GM12878 (cell line): ENCODE measurements around the gene ZNF532. TPM values are rescaled to one million over a fixed set of nuclear protein-coding genes. Genes with fewer than 3 reads are reported as not detected.

Experiments used
- ATAC-seq: fragments of 200-7000 bp; cut with Tn5 transposase; 3 replicates; pipeline ENCODE4 v1.9.1; 2020; ENCODE audit warnings: mild to moderate bottlenecking, moderate library complexity
- BruUV-seq: library from RNA; stranded (reverse); fragments of 400-500 nt; replicated peaks from 2 replicates; lab custom pipeline; 2021; lab: Mats Ljungman, UMichigan
- CTCF ChIA-PET: fragments of 300-600 bp; sonication (Branson Sonifier 250); formaldehyde crosslinking; extraction: SDS; loops from one replicate; lab custom pipeline; 2021; ENCODE audit warnings: inconsistent platforms; lab: Yijun Ruan, JAX
- POLR2A ChIA-PET: fragments of 350-600 bp; formaldehyde crosslinking; extraction: SDS; loops from one replicate; lab custom pipeline; 2021; ENCODE audit warnings: inconsistent platforms; lab: Charles Lee
- RAD21 ChIA-PET: fragments of 300-600 bp; sonication (Branson Sonifier 250); formaldehyde crosslinking; loops from one replicate; lab custom pipeline; 2023; ENCODE audit warnings: antibody characterized with exemption; ENCODE audit not compliant: unreplicated experiment; lab: Charles Lee
- SMC1A ChIA-PET: fragments of 300-600 bp; sonication (Branson Sonifier 250); formaldehyde crosslinking; loops from one replicate; lab custom pipeline; 2023; ENCODE audit not compliant: unreplicated experiment, uncharacterized antibody; lab: Charles Lee
- DNase-seq: peaks from one replicate; pipeline ENCODE4 v3.0.0-alpha.2; 2011; ENCODE audit warnings: low read depth, low spot score
- FAIRE-seq: peaks from 3 replicates; lab custom pipeline; 2011; peaks lifted over from hg19 to GRCh38; lab: Jason Lieb, UNC
- H2AFZ ChIP-seq: 2 replicates; pipeline ENCODE4 v1.6.0; 2011; ENCODE audit warnings: low read depth, low read length, control low read depth; ENCODE audit not compliant: control insufficient read depth
- H3K27ac ChIP-seq: 2 replicates; pipeline ENCODE4 v1.5.1; 2011; ENCODE audit warnings: control low read depth; ENCODE audit not compliant: control insufficient read depth, insufficient read depth
- H3K27me3 ChIP-seq, 2 experiments: replicated peaks in 1 of 2; 2 replicates each; pipeline versions ENCODE4 v1.6.0 to v1.6.1; 2011; ENCODE audit warnings: low read length in 1 of 2; ENCODE audit not compliant: control insufficient read depth in 2 of 2, insufficient read depth in 2 of 2
- H3K36me3 ChIP-seq, 2 experiments: 2 replicates each; pipeline ENCODE4 v1.5.1; 2011; ENCODE audit warnings: low read length in 1 of 2; ENCODE audit not compliant: control insufficient read depth in 2 of 2, insufficient read depth in 2 of 2
- H3K4me1 ChIP-seq: 2 replicates; pipeline ENCODE4 v1.6.1; 2011; ENCODE audit warnings: mild to moderate bottlenecking, low read length, moderate library complexity, mixed read lengths; ENCODE audit not compliant: control insufficient read depth, insufficient read depth
- H3K4me2 ChIP-seq: 2 replicates; pipeline ENCODE4 v1.6.0; 2011; ENCODE audit warnings: control low read depth; ENCODE audit not compliant: control insufficient read depth, insufficient read depth
- H3K4me3 ChIP-seq: fragments of 200-600 bp; sonication (generic); 2 replicates; pipeline ENCODE4 v1.5.1; 2016
- H3K79me2 ChIP-seq: 2 replicates; pipeline ENCODE4 v1.6.0; 2011; ENCODE audit warnings: low read length; ENCODE audit not compliant: control insufficient read depth, insufficient read depth
- H3K9ac ChIP-seq: 2 replicates; pipeline ENCODE4 v1.8.0; 2011; ENCODE audit warnings: low read length, control low read depth, mixed read lengths; ENCODE audit not compliant: control insufficient read depth, insufficient read depth
- H3K9me3 ChIP-seq: replicated peaks from 3 replicates; pipeline ENCODE4 v1.5.1; 2011; ENCODE audit warnings: mild to moderate bottlenecking, low read length; ENCODE audit not compliant: control insufficient read depth, insufficient read depth
- H4K20me1 ChIP-seq: 2 replicates; pipeline ENCODE4 v1.6.0; 2011; ENCODE audit not compliant: control insufficient read depth, insufficient read depth
- BMI1 ChIP-seq: fragments of 450-650 bp; IDR thresholded peaks from 2 replicates; pipeline ENCODE4 v1.6.1; 2016; ENCODE audit warnings: mild to moderate bottlenecking, moderate library complexity, borderline replicate concordance
- EED ChIP-seq: sonication (generic); IDR thresholded peaks from 2 replicates; pipeline ENCODE4 v1.6.1; 2016; ENCODE audit warnings: antibody characterized with exemption, low read depth
- ETV6 ChIP-seq, 2 experiments: fragments of 450-650 bp in 1 of 2; IDR thresholded peaks in 1 of 2; conservative IDR thresholded peaks in 1 of 2; 2 replicates each; pipeline ENCODE4 v1.6.1; 2014; ENCODE audit warnings: antibody characterized with exemption in 1 of 2, borderline replicate concordance in 1 of 2, low read depth in 1 of 2, mild to moderate bottlenecking in 1 of 2, moderate library complexity in 1 of 2
- MAX ChIP-seq: IDR thresholded peaks from 2 replicates; pipeline ENCODE4 v1.6.1; 2012; ENCODE audit warnings: low read depth, low read length, improper control_type of control experiment
- MEF2A ChIP-seq: IDR thresholded peaks from 2 replicates; pipeline ENCODE4 v1.6.1; 2011; ENCODE audit warnings: low read depth, mild to moderate bottlenecking, low read length, moderate library complexity; ENCODE audit not compliant: insufficient read depth
- NFIC ChIP-seq: IDR thresholded peaks from 2 replicates; pipeline ENCODE4 v1.6.1; 2012; ENCODE audit warnings: low read depth, mild to moderate bottlenecking, inconsistent platforms, low read length, moderate library complexity
- POU2F2 ChIP-seq: IDR thresholded peaks from 3 replicates; pipeline ENCODE4 v1.6.1; 2011; ENCODE audit warnings: low read depth, mild to moderate bottlenecking, low read length, borderline replicate concordance
- RB1 ChIP-seq: fragments of 450-650 bp; formaldehyde crosslinking; IDR thresholded peaks from 2 replicates; pipeline ENCODE4 v1.6.1; 2017; ENCODE audit warnings: mild to moderate bottlenecking, borderline replicate concordance
- RBBP5 ChIP-seq: fragments of 200-600 bp; sonication (generic); conservative IDR thresholded peaks from 2 replicates; pipeline ENCODE4 v1.6.1; 2016
- RCOR1 ChIP-seq: conservative IDR thresholded peaks from 2 replicates; pipeline ENCODE4 v1.6.1; 2012; ENCODE audit warnings: low read depth, low read length, improper control_type of control experiment
- RUNX3 ChIP-seq: IDR thresholded peaks from 2 replicates; pipeline ENCODE4 v1.6.1; 2012; ENCODE audit warnings: low read length, inconsistent platforms
- SIX5 ChIP-seq: IDR thresholded peaks from 2 replicates; pipeline ENCODE4 v1.6.1; 2011; ENCODE audit warnings: mild to moderate bottlenecking, low read depth, low read length, moderate library complexity; ENCODE audit not compliant: severe bottlenecking
- YY1 ChIP-seq: IDR thresholded peaks from 2 replicates; pipeline ENCODE4 v1.6.1; 2011; ENCODE audit warnings: low read depth, mild to moderate bottlenecking, low read length
- ZBTB4 ChIP-seq: fragments of 450-650 bp; formaldehyde crosslinking; IDR thresholded peaks from 2 replicates; pipeline ENCODE4 v1.4.0; 2022; ENCODE audit warnings: mild to moderate bottlenecking, moderate library complexity
- ZNF207 ChIP-seq: fragments of 450-650 bp; IDR thresholded peaks from 2 replicates; pipeline ENCODE4 v1.6.1; 2014; ENCODE audit warnings: antibody characterized with exemption, mild to moderate bottlenecking, borderline replicate concordance
- ZNF274 ChIP-seq: IDR thresholded peaks from one replicate; pipeline ENCODE4 v1.8.0; 2011; ENCODE audit not compliant: insufficient read length, insufficient read depth
- ZNF592 ChIP-seq: fragments of 450-650 bp; IDR thresholded peaks from 2 replicates; pipeline ENCODE4 v1.6.1; 2017; ENCODE audit warnings: mild to moderate bottlenecking, moderate library complexity
- WGBS: methylation state at CpG from one replicate; pipeline ENCODE4 v1.1.6; 2016; ENCODE audit warnings: low lambda C conversion rate; ENCODE audit not compliant: insufficient replicate concordance, insufficient coverage; ENCODE audit errors: missing lambda C conversion rate; 5-methylcytosine and 5-hydroxymethylcytosine counted together
- in situ Hi-C: fragments of 300-500 bp; cut with MboI; formaldehyde crosslinking; loops from 9 replicates; pipeline ENCODE4 v1.14.3; 2018; ENCODE audit warnings: mixed read lengths
- intact Hi-C: fragments of 100-400 bp; cut with micrococcal nuclease; formaldehyde crosslinking; loops from one replicate; pipeline ENCODE4 v1.14.2; 2022; ENCODE audit not compliant: unreplicated experiment
- polyA plus RNA-seq, 11 experiments: library from polyadenylated mRNA; depleted of rRNA in 4 of 11; unstranded in 6 of 11; stranded (reverse) in 5 of 11; fragments of >200 nt; fragmentation: Nextera tagmentation in 4 of 11; fragmentation: Illumina TruSeq in 1 of 11; extraction: Ambion mirVana in 4 of 11; extraction: Trizol in 1 of 11; gene quantifications; 1 replicate in 1 of 11; 2 replicates in 10 of 11; pipeline versions ENCODE4 v1.2.1 to v1.2.3, GENCODE V29; 2011 to 2016; ENCODE audit warnings: inconsistent platforms in 2 of 11, missing spikeins in 2 of 11, low read depth in 1 of 11
- total RNA-seq, 4 experiments: library from RNA; depleted of rRNA in 3 of 4; stranded (reverse); fragments of >200 nt in 3 of 4; fragmentation: Illumina TruSeq in 1 of 4; extraction: Trizol in 1 of 4; gene quantifications; 2 replicates each; pipeline versions ENCODE4 v1.2.1 to v1.2.3, GENCODE V29; 2013 to 2021

ZNF532 gene
- total and polyA plus RNA-seq, 10 of the 15 experiments (the other 5 are each of a cell fraction or from before 2014, with no cell fraction given): 0.44 to 3.4 (median 1.4) TPM

- Histone ChIP-seq H3K79me2 (no peaks in the 10 kb centered on the region), H3K4me2 (no peak overlapping the region), H3K4me1 (peaks cover 18% of the 10 kb centered on the region), H3K27me3 (no peaks in the 10 kb centered on the region), H3K4me3 (no peak overlapping the region), H4K20me1 (no peaks in the 10 kb centered on the region), H2AFZ (no peak overlapping the region), H3K9ac (no peak overlapping the region), H3K27ac (no peak overlapping the region), H3K9me3 (no peaks in the 10 kb centered on the region), H3K36me3 (peaks cover 0 to 5% of the 10 kb centered on the region in 2 experiments; a peak in 1 of 4 replicates)
- no TSS peak for BruUV-seq
- RAD21 ChIA-PET: no interaction called here
- POLR2A ChIA-PET: no interaction called here
- CTCF ChIA-PET: no interaction called here
- 87% methylated on average over 8 of the region's 8 CpGs for WGBS
- intact Hi-C loops (no loop called here), in situ Hi-C loops (loop anchor here (25.0 kb wide), 1 partner anchor 908 kb away; the partner anchor contains the start of gene PMAIP1)
- DNase-seq (no peak), FAIRE-seq (no peak), ATAC-seq (no peak)
- SMC1A ChIA-PET: no interaction called here
- TF ChIP-seq YY1: no peak
- no peak for TF ChIP-seq EED
- no peak for TF ChIP-seq ZNF592
- no peak for TF ChIP-seq RB1
- no peak for TF ChIP-seq RBBP5
- no peak for TF ChIP-seq NFIC
- TF ChIP-seq MEF2A: no peak
- no peak for TF ChIP-seq MAX
- no peak for TF ChIP-seq POU2F2
- no peak for TF ChIP-seq ZNF274
- no peak for TF ChIP-seq SIX5
- TF ChIP-seq ETV6 (conservative IDR thresholded peaks at IDR 0.05 in 1 of 2, IDR thresholded peaks at IDR 0.05 in 1 of 2; ENCODE audit: borderline replicate concordance in 1 of 2, low read depth in 1 of 2): no peak
- TF ChIP-seq RUNX3: no peak
- no peak for TF ChIP-seq ZNF207
- TF ChIP-seq ZBTB4 (CRISPR knock-in tag): no peak
- TF ChIP-seq RCOR1: no peak
- no peak for TF ChIP-seq BMI1
Measured at GRCh38 chr18:58978916-58979315, 114.2 kb downstream of the ZNF532 start.
